Trophoblast cell (in vitro differentiated cells and primary cell): ENCODE measurements around the gene AKNA.

Experiments used
- DNase-seq, 2 donors: peaks; one replicate each; pipeline ENCODE4 v3.0.0-alpha.2; 2016
- H2AFZ ChIP-seq: 2 replicates; pipeline ENCODE4 v1.6.1; 2013; ENCODE audit warnings: low read length, moderate library complexity, mild to moderate bottlenecking; ENCODE audit not compliant: insufficient read depth, poor library complexity
- H2AK5ac ChIP-seq: 2 replicates; pipeline ENCODE4 v1.6.1; 2013; ENCODE audit warnings: mild to moderate bottlenecking, low read length
- H2BK120ac ChIP-seq: 2 replicates; pipeline ENCODE4 v1.6.1; 2013; ENCODE audit warnings: low read length, mild to moderate bottlenecking, moderate library complexity; ENCODE audit not compliant: insufficient read depth, poor library complexity
- H2BK12ac ChIP-seq: 2 replicates; pipeline ENCODE4 v1.6.1; 2013; ENCODE audit warnings: mild to moderate bottlenecking, low read length, moderate library complexity
- H2BK5ac ChIP-seq: 2 replicates; pipeline ENCODE4 v1.6.1; 2013; ENCODE audit warnings: low read length, low read depth, moderate library complexity, mild to moderate bottlenecking; ENCODE audit not compliant: poor library complexity
- H3K14ac ChIP-seq: 2 replicates; pipeline ENCODE4 v1.6.1; 2013; ENCODE audit warnings: mild to moderate bottlenecking, low read length
- H3K18ac ChIP-seq: 2 replicates; pipeline ENCODE4 v1.6.1; 2013; ENCODE audit warnings: mild to moderate bottlenecking, low read length
- H3K23ac ChIP-seq: 2 replicates; pipeline ENCODE4 v1.6.1; 2013; ENCODE audit warnings: low read length
- H3K27ac ChIP-seq: 2 replicates; pipeline ENCODE4 v1.5.1; 2013; ENCODE audit warnings: low read depth, mild to moderate bottlenecking, inconsistent platforms, low read length, moderate library complexity
- H3K27me3 ChIP-seq: 2 replicates; pipeline ENCODE4 v1.6.1; 2013; ENCODE audit warnings: inconsistent platforms, mild to moderate bottlenecking, low read length, moderate library complexity; ENCODE audit not compliant: insufficient read depth
- H3K36me3 ChIP-seq, 2 experiments: 1 replicate in 1 of 2; 2 replicates in 1 of 2; pipeline ENCODE4 v1.6.1; 2013; ENCODE audit warnings: low read length in 2 of 2, mild to moderate bottlenecking in 2 of 2, moderate library complexity in 1 of 2; ENCODE audit not compliant: insufficient read depth in 2 of 2, control insufficient read depth in 1 of 2
- H3K4ac ChIP-seq: 2 replicates; pipeline ENCODE4 v1.6.1; 2013; ENCODE audit warnings: low read depth, mild to moderate bottlenecking, low read length, moderate library complexity
- H3K4me1 ChIP-seq, 2 experiments: 1 replicate in 1 of 2; 2 replicates in 1 of 2; pipeline ENCODE4 v1.6.1; 2013; ENCODE audit warnings: low read length in 2 of 2, mild to moderate bottlenecking in 2 of 2, moderate library complexity in 1 of 2; ENCODE audit not compliant: insufficient read depth in 2 of 2, control insufficient read depth in 1 of 2
- H3K4me2 ChIP-seq: 2 replicates; pipeline ENCODE4 v1.6.1; 2013; ENCODE audit warnings: inconsistent platforms, mild to moderate bottlenecking, low read length, moderate library complexity
- H3K4me3 ChIP-seq: 2 replicates; pipeline ENCODE4 v1.5.1; 2013; ENCODE audit warnings: mild to moderate bottlenecking, low read depth, low read length, inconsistent platforms
- H3K79me1 ChIP-seq: one replicate; pipeline ENCODE4 v1.6.1; 2013; ENCODE audit warnings: low read length
- H3K79me2 ChIP-seq: 2 replicates; pipeline ENCODE4 v1.6.1; 2013; ENCODE audit warnings: low read length, mild to moderate bottlenecking; ENCODE audit not compliant: control insufficient read depth, insufficient read depth, poor library complexity
- H3K9ac ChIP-seq: 2 replicates; pipeline ENCODE4 v1.6.1; 2013; ENCODE audit warnings: mild to moderate bottlenecking, low read length
- H3K9me3 ChIP-seq: 2 replicates; pipeline ENCODE4 v1.6.1; 2013; ENCODE audit warnings: low read depth, mild to moderate bottlenecking, control low read depth, inconsistent platforms, low read length; ENCODE audit not compliant: insufficient read depth
- H4K12ac ChIP-seq: 2 replicates; pipeline ENCODE4 v1.6.1; 2013; ENCODE audit warnings: low read depth, mild to moderate bottlenecking, low read length, moderate library complexity
- H4K8ac ChIP-seq: 2 replicates; pipeline ENCODE4 v1.6.1; 2013; ENCODE audit warnings: low read depth, mild to moderate bottlenecking, low read length, moderate library complexity
- H4K91ac ChIP-seq: one replicate; pipeline ENCODE4 v1.6.1; 2013; ENCODE audit warnings: low read depth, mild to moderate bottlenecking, low read length, moderate library complexity
- WGBS: extraction: QIAGEN DNeasy Blood & Tissue Kit; methylation state at CpG from one replicate; pipeline ENCODE4 v1.1.7; 2013; ENCODE audit warnings: missing lambda C conversion rate; ENCODE audit not compliant: insufficient read length, insufficient coverage; ENCODE audit errors: extremely low coverage; 5-methylcytosine and 5-hydroxymethylcytosine counted together

Gene AKNA

GRCh38 chr9:114356792-114357191, 31.0 kb downstream of the AKNA start:
- WGBS, result no CpG with 5 or more reads among the region's 6 CpGs
- Histone ChIP-seq H3K4me3 (no peak overlapping the region), H3K4me2 (no peak overlapping the region)

GRCh38 chr9:114355821-114356220, 32.0 kb downstream of the AKNA start:
- H4K12ac ChIP-seq, result no peak overlapping the region
- H3K79me2 ChIP-seq, result no peaks in the 10 kb centered on the region

More at GRCh38 chr9:114356792-114357191, 31.0 kb downstream of the AKNA start:
- no peak overlapping the region for H2AK5ac ChIP-seq
- no peaks in the 10 kb centered on the region for H3K9me3 ChIP-seq
- H3K27me3 ChIP-seq, result no peaks in the 10 kb centered on the region
- H2AFZ ChIP-seq, result no peak overlapping the region
- H3K36me3 ChIP-seq, result peaks cover 45 to 58% of the 10 kb centered on the region in 2 experiments
- H4K8ac ChIP-seq, result no peak overlapping the region
- no peak overlapping the region for H3K14ac ChIP-seq
- no peak overlapping the region for H4K12ac ChIP-seq
- no peaks in the 10 kb centered on the region for H3K79me2 ChIP-seq
- no peak overlapping the region for H3K18ac ChIP-seq
- H3K23ac ChIP-seq, result no peak overlapping the region
- no peak overlapping the region for H2BK12ac ChIP-seq
- no peak overlapping the region for H4K91ac ChIP-seq
- no peak overlapping the region for H2BK120ac ChIP-seq
- H3K4ac ChIP-seq, result no peak overlapping the region
- no peak for DNase-seq
- no peak overlapping the region for H3K9ac ChIP-seq
- H3K27ac ChIP-seq, result no peak overlapping the region
- H3K79me1 ChIP-seq, result no peaks in the 10 kb centered on the region
- no peak overlapping the region for H2BK5ac ChIP-seq
- no peaks in the 10 kb centered on the region for H3K4me1 ChIP-seq

GRCh38 chr9:114351932-114352331, 35.9 kb downstream of the AKNA start:
- no peak overlapping the region for H2BK5ac ChIP-seq
- no peak for DNase-seq
- H4K12ac ChIP-seq, result no peak overlapping the region
- H3K14ac ChIP-seq, result no peak overlapping the region
- H3K36me3 ChIP-seq, result peaks cover 35 to 38% of the 10 kb centered on the region in 2 experiments
- H3K4ac ChIP-seq, result no peak overlapping the region
- H3K4me1 ChIP-seq, result peaks cover 12 to 16% of the 10 kb centered on the region in 2 experiments
- no peak overlapping the region for H3K18ac ChIP-seq
- no CpG with 5 or more reads among the region's 4 CpGs for WGBS
- no peak overlapping the region for H2BK120ac ChIP-seq
- H2AK5ac ChIP-seq, result no peak overlapping the region
- H3K79me2 ChIP-seq, result no peaks in the 10 kb centered on the region
- H3K27me3 ChIP-seq, result no peaks in the 10 kb centered on the region
- H3K27ac ChIP-seq, result no peak overlapping the region
- H2AFZ ChIP-seq, result no peak overlapping the region
- peaks cover 2% of the 10 kb centered on the region for H3K9me3 ChIP-seq
- no peak overlapping the region for H3K23ac ChIP-seq
- H3K4me2 ChIP-seq, result no peak overlapping the region
- no peak overlapping the region for H2BK12ac ChIP-seq
- no peak overlapping the region for H3K9ac ChIP-seq
- no peak overlapping the region for H4K8ac ChIP-seq
- H3K4me3 ChIP-seq, result no peak overlapping the region
- H3K79me1 ChIP-seq, result peaks cover 6% of the 10 kb centered on the region
- no peak overlapping the region for H4K91ac ChIP-seq

More at GRCh38 chr9:114355821-114356220, 32.0 kb downstream of the AKNA start:
- H4K8ac ChIP-seq, result no peak overlapping the region
- H3K27ac ChIP-seq, result no peak overlapping the region
- no peaks in the 10 kb centered on the region for H3K27me3 ChIP-seq
- no peaks in the 10 kb centered on the region for H3K4me1 ChIP-seq
- no peak overlapping the region for H3K4ac ChIP-seq
- no peak overlapping the region for H3K4me3 ChIP-seq
- no peak overlapping the region for H3K9ac ChIP-seq
- no peak overlapping the region for H2BK12ac ChIP-seq
- no peak overlapping the region for H3K23ac ChIP-seq
- no peak overlapping the region for H2AFZ ChIP-seq
- no peak overlapping the region for H2AK5ac ChIP-seq
- peaks cover 40 to 49% of the 10 kb centered on the region in 2 experiments for H3K36me3 ChIP-seq
- no CpG with 5 or more reads among the region's 6 CpGs for WGBS
- no peak overlapping the region for H4K91ac ChIP-seq
- H3K14ac ChIP-seq, result no peak overlapping the region
- H2BK120ac ChIP-seq, result no peak overlapping the region
- H3K79me1 ChIP-seq, result no peaks in the 10 kb centered on the region
- peak in 1 of 2 donors; percentile 74 for DNase-seq
- no peak overlapping the region for H3K4me2 ChIP-seq
- no peak overlapping the region for H3K18ac ChIP-seq
- no peaks in the 10 kb centered on the region for H3K9me3 ChIP-seq
- H2BK5ac ChIP-seq, result no peak overlapping the region

GRCh38 chr9:114350636-114351401, 37.0 kb downstream of the AKNA start:
- H3K23ac ChIP-seq, result no peak overlapping the region
- no peak overlapping the region for H4K12ac ChIP-seq
- no CpG with 5 or more reads among the region's 16 CpGs for WGBS
- no peak overlapping the region for H3K27ac ChIP-seq
- no peak overlapping the region for H2AFZ ChIP-seq
- H3K18ac ChIP-seq, result no peak overlapping the region
- peaks cover 2% of the 10 kb centered on the region for H3K9me3 ChIP-seq
- no peak overlapping the region for H3K4ac ChIP-seq
- H3K4me2 ChIP-seq, result no peak overlapping the region
- H3K4me1 ChIP-seq, result peaks cover 12 to 16% of the 10 kb centered on the region in 2 experiments
- no peak overlapping the region for H2BK120ac ChIP-seq
- H3K14ac ChIP-seq, result no peak overlapping the region
- H2BK5ac ChIP-seq, result no peak overlapping the region
- no peaks in the 10 kb centered on the region for H3K27me3 ChIP-seq
- H2BK12ac ChIP-seq, result no peak overlapping the region
- H2AK5ac ChIP-seq, result peak overlapping the region; percentile 1
- no peaks in the 10 kb centered on the region for H3K79me2 ChIP-seq
- peaks cover 36 to 37% of the 10 kb centered on the region in 2 experiments for H3K36me3 ChIP-seq
- no peak for DNase-seq
- no peak overlapping the region for H4K91ac ChIP-seq
- no peak overlapping the region for H4K8ac ChIP-seq
- no peak overlapping the region for H3K9ac ChIP-seq
- H3K79me1 ChIP-seq, result peaks cover 6% of the 10 kb centered on the region
- H3K4me3 ChIP-seq, result no peak overlapping the region
